OCI-LY7 (cell line): ENCODE measurements around the gene GNAQ.

ENCODE experiments used
- CTCF ChIP-seq: fragments of 200-600 bp; sonication (generic); conservative IDR thresholded peaks from 2 replicates; pipeline ENCODE4 v1.5.1; 2014; ENCODE audit warnings: mild to moderate bottlenecking, antibody characterized with exemption, low read length, moderate library complexity, mixed read lengths
- EZH2phosphoT487 ChIP-seq: fragments of 200-600 bp; sonication (generic); IDR thresholded peaks from 2 replicates; pipeline ENCODE4 v1.6.1; 2018; ENCODE audit warnings: low read depth, borderline replicate concordance, mild to moderate bottlenecking, mixed run types, antibody characterized with exemption, low read length, moderate library complexity, mixed read lengths

GRCh38 chr9:77833561-77834429 is 197.8 kb downstream of the GNAQ start:
- TF ChIP-seq CTCF (no peak), EZH2phosphoT487 (no peak)
